AG09309 (cell line): ENCODE data around the gene MED1.

Experiments
- DNase-seq: peaks from one replicate; pipeline ENCODE4 v3.0.0-alpha.2; 2010; ENCODE audit warnings: low read depth
- H3K4me3 ChIP-seq: 2 replicates; pipeline ENCODE4 v1.5.1; 2011; ENCODE audit warnings: mild to moderate bottlenecking, low read depth, low read length, moderate library complexity; ENCODE audit not compliant: control insufficient read depth
- TF ChIP-seq, protein P1 (sequence below): IDR thresholded peaks from 2 replicates; pipeline ENCODE4 v1.5.1; 2011; ENCODE audit warnings: mild to moderate bottlenecking, low read depth, low read length, inconsistent platforms; ENCODE audit not compliant: insufficient read depth, control insufficient read depth; ENCODE audit errors: missing control alignments

MED1 gene

DNA sequence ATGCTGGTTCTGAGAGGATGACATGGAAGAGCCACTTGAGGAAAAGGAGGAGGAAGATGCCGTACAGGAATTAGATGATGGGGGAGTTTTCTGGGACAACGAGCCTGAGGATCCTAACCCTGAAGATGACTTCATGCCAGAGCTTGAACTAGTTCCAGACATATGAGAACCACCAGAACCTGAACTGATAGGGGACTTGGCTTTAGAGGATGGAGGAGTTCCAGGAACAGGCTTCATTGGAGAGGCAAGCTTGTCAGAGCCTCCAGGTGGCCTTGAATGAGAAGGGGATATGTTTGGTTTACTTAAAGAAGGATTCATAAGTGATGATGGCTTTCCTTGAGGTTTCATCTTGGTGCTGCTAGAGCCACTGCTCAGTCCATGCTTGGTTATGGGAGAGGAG, 42.7 kb downstream of the MED1 start:
- TF ChIP-seq, protein P1, sequence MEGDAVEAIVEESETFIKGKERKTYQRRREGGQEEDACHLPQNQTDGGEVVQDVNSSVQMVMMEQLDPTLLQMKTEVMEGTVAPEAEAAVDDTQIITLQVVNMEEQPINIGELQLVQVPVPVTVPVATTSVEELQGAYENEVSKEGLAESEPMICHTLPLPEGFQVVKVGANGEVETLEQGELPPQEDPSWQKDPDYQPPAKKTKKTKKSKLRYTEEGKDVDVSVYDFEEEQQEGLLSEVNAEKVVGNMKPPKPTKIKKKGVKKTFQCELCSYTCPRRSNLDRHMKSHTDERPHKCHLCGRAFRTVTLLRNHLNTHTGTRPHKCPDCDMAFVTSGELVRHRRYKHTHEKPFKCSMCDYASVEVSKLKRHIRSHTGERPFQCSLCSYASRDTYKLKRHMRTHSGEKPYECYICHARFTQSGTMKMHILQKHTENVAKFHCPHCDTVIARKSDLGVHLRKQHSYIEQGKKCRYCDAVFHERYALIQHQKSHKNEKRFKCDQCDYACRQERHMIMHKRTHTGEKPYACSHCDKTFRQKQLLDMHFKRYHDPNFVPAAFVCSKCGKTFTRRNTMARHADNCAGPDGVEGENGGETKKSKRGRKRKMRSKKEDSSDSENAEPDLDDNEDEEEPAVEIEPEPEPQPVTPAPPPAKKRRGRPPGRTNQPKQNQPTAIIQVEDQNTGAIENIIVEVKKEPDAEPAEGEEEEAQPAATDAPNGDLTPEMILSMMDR, result no peak
- DNase-seq, result no peak
- H3K4me3 ChIP-seq, result no peak overlapping the region

DNA sequence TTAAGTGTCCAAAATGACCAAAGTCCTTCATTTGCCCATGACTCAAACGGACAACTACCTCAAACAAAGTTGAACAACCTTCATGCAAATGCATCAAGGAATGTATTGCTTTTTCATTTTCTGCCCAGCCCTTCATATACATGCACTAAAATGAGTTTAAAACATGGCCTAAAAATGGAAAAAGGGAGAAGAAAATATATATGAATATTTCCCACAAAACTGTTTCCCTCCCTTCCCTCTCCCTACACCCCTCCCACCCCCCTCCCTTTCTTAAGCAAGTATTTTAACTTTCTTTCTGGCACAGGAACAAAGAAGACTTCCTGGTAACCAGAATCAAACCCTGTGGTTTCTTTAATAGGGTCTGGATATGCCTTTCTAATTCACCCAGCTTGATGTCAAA, 44.1 kb downstream of the MED1 start:
- DNase-seq, result no peak
- TF ChIP-seq, protein P1, result no peak
- H3K4me3 ChIP-seq, result no peak overlapping the region

DNA sequence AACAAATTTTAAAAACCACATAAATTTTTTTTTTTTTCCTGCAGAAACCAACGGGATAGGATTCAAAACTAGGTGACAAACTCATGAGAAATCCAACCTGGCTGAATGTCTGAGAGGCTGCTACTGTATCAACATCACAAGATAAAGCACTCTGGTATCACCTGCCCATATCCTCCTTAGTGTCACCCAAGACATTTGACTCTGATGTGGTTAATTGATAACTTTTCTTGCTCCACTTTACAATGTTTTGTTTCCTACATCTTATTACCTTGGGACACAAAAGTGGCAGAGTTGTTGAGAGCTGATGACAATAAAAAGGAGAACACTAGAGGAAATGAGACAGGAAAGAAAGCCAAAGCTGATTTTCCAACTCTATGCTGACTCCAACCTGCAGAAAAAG, 45.6 kb downstream of the MED1 start:
- TF ChIP-seq, protein P1, result no peak
- DNase-seq, result no peak
- no peak overlapping the region for H3K4me3 ChIP-seq

DNA sequence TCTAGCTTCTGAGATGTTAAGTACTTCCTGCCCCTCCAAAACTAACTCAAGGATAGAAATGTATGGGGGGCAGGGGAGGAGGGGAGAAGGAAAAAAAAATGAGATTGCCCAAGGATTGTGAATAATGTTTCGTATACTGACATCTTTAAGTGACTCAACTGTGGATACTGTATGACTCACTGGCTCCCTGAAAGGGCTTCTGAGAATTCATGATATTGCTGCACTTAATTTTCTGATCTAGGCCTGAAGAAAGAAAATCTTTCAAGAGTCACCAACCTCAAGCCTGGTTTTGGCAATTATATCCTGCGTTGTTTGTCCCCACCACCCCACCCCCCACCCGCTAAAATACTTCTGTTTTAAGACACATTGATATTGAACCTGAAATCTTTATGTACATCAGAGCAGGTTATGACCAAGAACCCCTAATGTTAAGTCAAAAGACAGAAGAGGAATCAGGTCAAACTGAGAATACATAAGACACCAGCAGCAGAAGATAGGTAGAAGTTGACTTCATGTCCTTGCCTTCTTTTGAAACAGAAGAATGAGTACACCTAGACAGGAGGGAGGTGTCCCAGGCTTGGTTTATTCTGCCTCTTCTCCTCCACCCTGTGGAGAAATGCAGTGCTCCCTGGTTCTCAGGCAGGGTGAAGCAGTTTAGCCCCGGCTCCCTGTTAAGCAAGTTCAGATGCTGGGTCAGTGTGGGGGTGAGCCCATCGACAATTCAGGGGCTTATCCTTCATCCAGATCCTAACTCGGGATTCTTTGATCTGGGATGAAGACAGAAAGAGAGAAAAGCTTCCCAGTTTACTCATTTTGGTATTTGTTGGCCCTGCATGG, 46.3 kb downstream of the MED1 start:
- DNase-seq, result peak; percentile 60
- no peak overlapping the region for H3K4me3 ChIP-seq
- TF ChIP-seq, protein P1, result no peak

DNA sequence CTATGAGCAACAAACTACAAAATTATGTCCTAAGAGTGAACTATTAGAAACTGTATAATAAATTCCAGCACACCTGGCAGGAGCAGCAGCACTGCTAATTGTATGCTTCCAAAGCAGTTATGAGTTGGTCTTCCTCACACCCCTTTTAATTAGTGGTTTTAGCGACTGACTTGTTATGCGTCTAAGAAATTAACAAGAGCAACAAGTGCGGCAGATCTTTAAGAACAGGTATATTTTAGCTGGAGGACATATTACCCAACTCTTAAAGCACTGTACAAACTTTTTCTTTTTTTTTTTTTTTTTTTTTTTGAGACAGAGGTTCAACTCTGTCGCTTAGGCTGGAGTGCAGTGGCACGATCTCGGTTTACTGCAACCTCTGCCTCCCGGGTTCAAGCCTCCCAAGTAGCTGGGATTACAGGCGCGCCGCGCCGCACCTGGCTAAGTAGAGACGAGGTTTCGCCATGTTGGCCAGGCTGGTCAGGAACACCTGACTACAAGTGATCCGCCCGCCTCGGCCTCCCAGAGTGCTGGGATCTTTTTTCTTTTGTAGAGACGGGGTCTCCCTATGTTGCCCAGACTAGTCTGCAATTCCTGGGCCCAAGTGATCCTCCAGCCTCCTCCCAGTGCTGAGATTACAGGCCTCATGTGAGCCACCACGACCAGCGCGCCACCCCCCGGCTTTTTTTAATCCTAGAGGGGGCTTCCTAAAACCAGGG, 48.0 kb downstream of the MED1 start:
- TF ChIP-seq, protein P1, result no peak
- no peak for DNase-seq
- H3K4me3 ChIP-seq, result no peak overlapping the region

DNA sequence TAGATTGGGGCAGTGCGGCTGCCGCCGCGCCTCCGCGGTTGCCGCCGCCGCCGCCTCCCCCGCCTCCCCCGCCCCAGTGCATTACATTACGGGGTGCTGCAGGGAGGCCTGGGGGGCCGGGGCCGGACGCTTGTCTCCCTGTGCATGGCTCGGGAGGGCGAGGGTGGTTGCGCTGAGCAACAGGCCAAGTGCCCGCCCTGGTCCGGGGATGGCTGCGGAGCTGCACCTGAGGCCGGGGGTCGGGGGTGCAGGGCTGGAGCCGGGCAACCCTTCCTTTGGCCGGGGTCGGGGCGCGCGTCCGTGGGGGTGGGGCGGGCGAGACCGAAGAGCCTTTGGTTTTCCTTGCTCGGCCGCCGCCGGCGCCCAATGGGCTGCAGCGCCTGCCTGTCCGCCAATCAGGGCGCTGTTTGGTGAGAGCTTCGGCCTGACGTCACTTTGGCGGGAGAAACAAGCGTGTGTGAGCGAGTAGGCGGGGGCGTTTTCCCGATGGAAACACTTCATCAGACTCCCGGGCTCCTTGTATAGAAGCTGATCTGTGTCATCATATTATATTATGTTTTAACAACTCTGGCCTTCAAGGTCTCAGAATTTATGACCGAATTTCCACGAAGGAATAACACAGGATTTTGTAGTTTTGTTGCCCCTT, 48.7 kb downstream of the MED1 start:
- TF ChIP-seq, protein P1, result no peak

More for the DNA sequence above, 48.7 kb downstream of the MED1 start:
- peak overlapping the region; percentile 68 for H3K4me3 ChIP-seq
- DNase-seq, result peak; percentile 63
